H4 (cell line): ENCODE measurements around the gene OPCML. TPM values are rescaled to one million over a fixed set of nuclear protein-coding genes. Genes with fewer than 3 reads are reported as not detected.

ENCODE experiments used
- DNase-seq: peaks from one replicate; pipeline ENCODE4 v3.0.0-alpha.2; 2015; ENCODE audit warnings: low spot score
- total RNA-seq: library from RNA; depleted of rRNA; stranded (reverse); fragments of >200 nt; shearing (Covaris generic); gene quantifications from 2 replicates; pipeline ENCODE4 v1.2.3, GENCODE V29; 2014

Gene OPCML
- total RNA-seq, 1 experiment from 2014 or later: 0.12 TPM

GRCh38 chr11:133176748-133177147 lies 355.6 kb downstream of the OPCML start:
- DNase-seq: no peak

DNA sequence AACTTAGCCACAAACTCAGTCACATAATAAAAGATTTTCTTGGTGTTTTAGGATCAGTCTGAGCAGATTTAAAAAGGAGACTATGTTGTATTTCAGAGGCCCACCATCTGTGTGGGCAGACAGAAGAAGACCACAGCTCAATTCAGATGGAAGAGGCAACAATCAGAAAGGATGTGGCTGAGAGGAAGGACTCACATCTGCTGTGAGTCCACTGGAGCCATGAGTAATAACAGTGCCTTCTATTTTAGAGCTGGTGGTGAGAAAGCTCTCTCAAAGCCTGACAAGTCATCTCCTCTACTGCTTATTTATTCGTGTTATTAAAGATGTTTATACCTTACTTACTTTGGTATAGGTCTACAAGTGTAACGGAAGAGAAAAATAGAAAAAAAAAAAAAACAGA lies 357.2 kb downstream of the OPCML start:
- DNase-seq: no peak

DNA sequence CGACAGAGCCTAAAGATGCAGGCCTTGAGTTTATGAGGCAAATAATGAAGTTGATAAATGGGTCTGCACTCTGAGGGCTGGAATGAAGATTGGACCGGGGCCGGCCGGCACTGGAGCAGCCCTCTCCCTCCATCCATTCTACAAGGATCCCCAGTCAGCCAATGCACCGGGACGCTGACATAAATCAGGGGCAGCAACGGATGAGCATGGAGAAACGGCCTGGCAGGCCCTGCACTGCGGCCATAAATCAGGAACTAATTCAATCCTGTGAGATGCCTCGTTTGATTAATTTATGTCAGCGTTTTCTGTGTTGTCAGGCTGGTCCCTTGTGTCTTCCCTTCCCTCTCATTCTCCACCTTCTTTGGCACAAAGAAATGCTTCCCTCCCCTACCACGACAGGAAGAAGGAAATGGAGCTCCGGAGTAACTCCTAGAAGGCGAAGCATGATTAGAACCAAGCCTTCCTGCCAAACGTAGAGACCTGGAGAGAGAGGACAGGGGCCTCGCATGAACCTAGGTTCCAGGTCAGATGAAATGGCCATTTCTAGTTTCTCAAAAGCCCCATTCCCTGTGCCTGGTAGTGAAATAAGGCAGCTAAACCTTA lies 358.4 kb downstream of the OPCML start:
- no peak for DNase-seq

GRCh38 chr11:133172349-133172748 lies 360.0 kb downstream of the OPCML start:
- DNase-seq: no peak

- no peak for DNase-seq
These were observed 360.9 kb downstream of the OPCML start for GRCh38 chr11:133171374-133171773.

- DNase-seq: no peak
These were observed 364.3 kb downstream of the OPCML start for GRCh38 chr11:133168016-133168415.

GRCh38 chr11:133166662-133167061 lies 365.6 kb downstream of the OPCML start:
- no peak for DNase-seq

DNA sequence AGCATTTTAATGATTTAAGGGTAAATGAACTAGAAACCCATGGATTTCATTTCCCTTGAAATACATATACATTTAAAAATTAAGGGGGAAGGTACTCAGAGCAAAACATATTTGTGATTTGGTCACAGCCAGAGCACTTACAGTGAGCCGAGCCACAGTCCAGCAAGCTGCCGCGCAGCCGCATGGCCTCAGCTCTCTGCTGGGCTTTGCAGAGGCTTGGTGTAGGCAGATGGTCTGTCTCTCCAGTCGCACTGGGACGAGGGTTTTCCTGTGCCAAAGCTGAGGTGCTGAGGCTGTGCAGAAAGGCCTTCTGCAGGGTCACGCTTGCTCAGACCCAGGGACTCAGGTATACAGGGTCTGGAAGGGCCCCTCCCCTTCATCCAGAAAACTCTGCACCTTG lies 367.3 kb downstream of the OPCML start:
- no peak for DNase-seq

- DNase-seq: peak; percentile 12
These were observed 368.6 kb downstream of the OPCML start for GRCh38 chr11:133163463-133164419.

GRCh38 chr11:133162227-133162626 lies 370.1 kb downstream of the OPCML start:
- DNase-seq: no peak

- no peak for DNase-seq
These were observed 371.5 kb downstream of the OPCML start for GRCh38 chr11:133160754-133161153.

DNA sequence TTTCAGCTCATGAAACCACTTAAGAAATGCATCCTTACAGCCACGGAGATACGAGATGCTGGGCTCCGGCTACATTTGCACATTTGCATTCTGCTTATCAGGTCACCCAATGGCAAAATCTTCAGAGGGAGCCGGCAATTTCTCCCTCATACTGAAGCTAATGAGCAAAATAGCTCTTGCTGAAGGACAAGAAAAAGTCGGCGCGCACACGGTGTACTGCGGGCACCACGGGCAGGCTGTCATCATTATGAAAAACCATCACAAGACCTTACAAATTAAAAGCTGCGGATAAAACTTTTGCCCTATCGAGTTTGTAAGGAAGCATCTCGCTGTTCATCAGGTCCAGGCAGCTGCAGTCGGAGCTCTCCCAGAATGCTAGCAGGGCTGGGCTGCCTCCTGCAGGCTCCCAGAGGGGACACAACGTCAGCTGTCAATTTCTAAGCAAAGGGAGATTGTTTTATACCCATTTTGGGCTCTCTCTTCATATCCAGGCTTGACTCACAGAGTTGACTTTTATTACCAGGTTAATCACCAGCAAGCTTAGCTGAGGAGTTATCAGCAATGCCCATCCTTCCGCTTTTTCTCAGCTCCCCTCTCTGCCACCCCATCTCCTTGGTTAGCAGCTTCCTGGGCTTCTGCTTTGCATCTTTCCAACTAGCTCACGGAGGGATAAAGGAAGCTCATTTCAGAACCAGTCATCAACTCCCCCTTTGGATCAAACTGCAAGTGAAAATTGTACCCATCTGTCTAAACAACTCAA lies 375.1 kb downstream of the OPCML start:
- DNase-seq: no peak

- DNase-seq: no peak
These were observed 377.5 kb downstream of the OPCML start for GRCh38 chr11:133154781-133155180.

DNA sequence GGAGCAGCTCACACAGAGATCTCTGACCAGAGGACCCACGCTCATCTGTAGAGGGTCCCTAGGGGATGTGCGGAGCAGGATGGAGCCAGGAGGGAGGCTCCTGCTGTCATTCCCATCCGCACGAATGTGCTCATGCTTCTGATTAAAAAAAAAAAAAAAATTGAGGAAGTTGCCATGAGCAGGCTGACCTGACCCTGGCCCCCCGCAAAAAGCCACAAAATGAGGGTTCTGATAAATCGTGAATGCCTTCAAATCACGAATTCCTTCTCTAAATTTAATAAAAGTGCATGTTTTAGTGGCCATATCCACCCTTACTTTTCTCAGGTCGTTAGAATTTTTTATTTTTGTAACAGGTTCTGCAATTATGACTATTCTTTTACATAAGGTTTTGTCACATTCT lies 378.2 kb downstream of the OPCML start:
- DNase-seq: no peak

DNA sequence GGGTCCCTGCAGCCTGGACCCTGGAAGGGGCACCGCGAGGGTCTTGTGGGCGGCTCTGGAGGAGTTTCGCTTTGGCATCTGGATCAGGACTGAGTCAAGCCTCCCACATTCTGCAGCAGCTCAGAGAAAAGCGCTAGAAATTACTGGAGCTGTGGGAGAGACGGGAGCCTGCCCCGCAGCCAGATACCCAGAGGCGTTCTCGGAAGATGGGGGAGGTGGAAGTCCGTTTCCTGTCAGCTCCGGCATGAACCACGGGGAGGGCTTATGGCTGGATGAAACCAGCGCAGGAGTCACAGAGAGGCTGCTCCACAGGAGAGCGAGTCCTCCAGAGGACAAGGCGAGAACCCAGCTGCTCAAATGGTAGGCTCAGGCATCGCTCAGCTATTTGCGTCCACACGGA lies 379.3 kb downstream of the OPCML start:
- DNase-seq: no peak

DNA sequence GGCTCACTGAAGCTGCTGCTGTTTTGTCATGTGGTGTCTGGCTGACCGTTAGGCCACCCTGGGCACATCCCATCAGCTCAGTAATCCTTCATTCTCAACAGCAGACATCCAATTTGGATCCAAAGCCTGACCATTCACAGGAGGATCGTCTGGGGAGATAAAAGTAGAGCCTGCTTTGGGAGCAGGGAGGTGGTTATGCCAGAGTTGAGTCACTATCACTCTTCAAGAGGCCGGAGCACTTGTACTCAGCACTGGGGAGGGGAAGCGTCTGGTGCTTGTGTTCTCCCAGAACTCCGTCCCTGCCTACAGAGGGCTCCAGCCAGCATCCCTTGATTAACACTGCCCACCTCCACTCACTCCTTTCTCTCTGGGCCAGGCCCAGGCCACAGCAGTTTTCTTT lies 382.6 kb downstream of the OPCML start:
- no peak for DNase-seq

GRCh38 chr11:133147625-133148024 lies 384.7 kb downstream of the OPCML start:
- DNase-seq: no peak

GRCh38 chr11:133146697-133147306 lies 385.5 kb downstream of the OPCML start:
- DNase-seq: no peak

- no peak for DNase-seq
These were observed 394.4 kb downstream of the OPCML start for GRCh38 chr11:133137939-133138338.

DNA sequence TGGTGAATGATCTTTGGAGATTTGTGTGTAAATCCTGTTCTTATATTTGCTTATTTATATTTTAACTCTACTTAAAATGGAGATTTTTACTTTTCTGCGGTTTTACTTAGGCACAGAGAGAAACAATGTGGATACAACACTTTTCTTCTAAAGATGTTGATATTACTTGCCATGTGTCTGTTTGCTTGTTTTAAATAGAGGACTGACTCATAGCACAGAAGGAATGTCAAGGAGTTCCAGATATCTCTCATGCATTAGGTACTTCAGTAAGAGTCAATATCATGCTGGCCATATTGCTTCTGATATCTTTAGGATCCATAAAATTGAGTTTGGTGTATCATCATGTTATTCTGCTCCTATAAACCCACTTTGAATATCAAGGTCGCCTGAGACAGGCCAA lies 395.0 kb downstream of the OPCML start:
- no peak for DNase-seq

DNA sequence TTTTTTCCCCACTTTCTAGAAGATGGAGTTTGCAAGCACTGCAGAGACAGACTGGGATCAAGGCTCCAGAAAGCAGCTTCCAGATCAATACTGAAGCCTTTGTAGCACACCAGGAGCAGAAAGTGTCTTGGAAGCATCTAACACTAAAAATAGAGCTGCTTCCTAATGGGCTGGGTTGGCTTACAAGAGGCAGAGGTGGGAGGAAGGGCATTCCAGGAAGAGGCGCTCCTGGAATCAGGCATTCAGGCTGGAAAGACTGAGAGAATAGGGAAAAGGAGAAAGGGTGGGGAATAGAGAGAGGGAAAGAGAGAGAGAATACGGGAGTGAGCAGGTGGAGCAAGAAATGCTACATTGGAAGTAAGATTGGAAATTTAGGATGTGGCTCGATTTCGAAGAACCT lies 395.9 kb downstream of the OPCML start:
- no peak for DNase-seq
